HEK293 (cell line): ENCODE results near the gene INPP5A.

Experiments used
- CTCF ChIA-PET: fragments of 350-600 bp; formaldehyde crosslinking; extraction: SDS; loops from one replicate; lab custom pipeline; 2021; ENCODE audit warnings: antibody characterized with exemption; lab: Yijun Ruan, JAX
- POLR2A ChIA-PET: fragments of 300-600 bp; formaldehyde crosslinking; extraction: SDS; loops from one replicate; lab custom pipeline; 2020; ENCODE audit warnings: antibody characterized with exemption, inconsistent platforms; lab: Yijun Ruan, JAX
- H3K27ac ChIP-seq: fragments of 200-500 bp; sonication (Bioruptor generic); 2 replicates; pipeline ENCODE4 v1.5.1; 2014; ENCODE audit warnings: low read depth, low read length, control low read depth, inconsistent platforms; ENCODE audit errors: extremely low read depth
- H3K36me3 ChIP-seq, 2 experiments: fragments of 200-500 bp in 1 of 2; sonication (Bioruptor generic) in 1 of 2; 1 replicate in 1 of 2; 2 replicates in 1 of 2; pipeline ENCODE4 v1.5.1; 2014 to 2017; ENCODE audit warnings: inconsistent platforms in 2 of 2, low read length in 2 of 2; ENCODE audit not compliant: control insufficient read depth in 2 of 2, insufficient read depth in 1 of 2
- H3K4me1 ChIP-seq: fragments of 200-500 bp; sonication (Bioruptor generic); 2 replicates; pipeline ENCODE4 v1.5.1; 2014; ENCODE audit warnings: mild to moderate bottlenecking, low read length, inconsistent platforms; ENCODE audit not compliant: control insufficient read depth, insufficient read depth
- H3K4me3 ChIP-seq: 2 replicates; pipeline ENCODE4 v1.5.1; 2011; ENCODE audit warnings: low read depth, mild to moderate bottlenecking, control low read depth, low read length, moderate library complexity
- H3K9me3 ChIP-seq: fragments of 200-500 bp; sonication (Bioruptor generic); 2 replicates; pipeline ENCODE4 v1.5.1; 2014; ENCODE audit warnings: low read depth, low read length, inconsistent platforms; ENCODE audit not compliant: control insufficient read depth, insufficient read depth
- EGR2 ChIP-seq: fragments of 450-650 bp; formaldehyde crosslinking; IDR thresholded peaks from 2 replicates; pipeline ENCODE4 v1.5.1; 2016; ENCODE audit warnings: low read depth, missing biosample characterization, missing genetic modification characterization
- HOXC10 ChIP-seq: sonication (generic); formaldehyde crosslinking; IDR thresholded peaks from 2 replicates; pipeline ENCODE4 v1.8.1; 2023; ENCODE audit warnings: mild to moderate bottlenecking, missing genetic modification reagents
- SCRT1 ChIP-seq: fragments of 450-650 bp; formaldehyde crosslinking; IDR thresholded peaks from 2 replicates; pipeline ENCODE4 v1.5.1; 2016; ENCODE audit warnings: missing biosample characterization, missing genetic modification characterization, borderline replicate concordance
- YY2 ChIP-seq: fragments of 450-650 bp; formaldehyde crosslinking; IDR thresholded peaks from 2 replicates; pipeline ENCODE4 v1.5.1; 2016; ENCODE audit warnings: missing biosample characterization, missing genetic modification characterization
- ZBTB21 ChIP-seq: fragments of 450-650 bp; formaldehyde crosslinking; IDR thresholded peaks from 2 replicates; pipeline ENCODE4 v1.5.1; 2017; ENCODE audit warnings: missing biosample characterization, missing genetic modification characterization
- ZBTB49 ChIP-seq: fragments of 450-650 bp; formaldehyde crosslinking; IDR thresholded peaks from 2 replicates; pipeline ENCODE4 v1.5.1; 2016; ENCODE audit warnings: missing biosample characterization, missing genetic modification characterization, low read depth
- ZFHX2 ChIP-seq: fragments of 450-650 bp; formaldehyde crosslinking; conservative IDR thresholded peaks from 2 replicates; pipeline ENCODE4 v1.5.1; 2016; ENCODE audit warnings: missing biosample characterization, missing genetic modification characterization
- ZFP3 ChIP-seq: fragments of 450-650 bp; formaldehyde crosslinking; IDR thresholded peaks from 2 replicates; pipeline ENCODE4 v1.5.1; 2016; ENCODE audit warnings: low read depth, missing biosample characterization, missing genetic modification characterization
- ZFP41 ChIP-seq: fragments of 450-650 bp; formaldehyde crosslinking; IDR thresholded peaks from 2 replicates; pipeline ENCODE4 v1.5.1; 2016; ENCODE audit warnings: missing biosample characterization, missing genetic modification characterization, borderline replicate concordance
- ZNF138 ChIP-seq: fragments of 450-650 bp; formaldehyde crosslinking; IDR thresholded peaks from 2 replicates; pipeline ENCODE4 v1.5.1; 2016; ENCODE audit warnings: missing biosample characterization, missing genetic modification characterization, borderline replicate concordance
- ZNF148 ChIP-seq: fragments of 450-650 bp; formaldehyde crosslinking; IDR thresholded peaks from 2 replicates; pipeline ENCODE4 v1.5.0; 2017; ENCODE audit warnings: missing biosample characterization, missing genetic modification characterization, borderline replicate concordance
- ZNF184 ChIP-seq: fragments of 450-650 bp; IDR thresholded peaks from 2 replicates; pipeline ENCODE4 v1.5.1; 2018; ENCODE audit warnings: missing biosample characterization, mild to moderate bottlenecking, missing genetic modification characterization
- ZNF202 ChIP-seq: fragments of 450-650 bp; formaldehyde crosslinking; IDR thresholded peaks from 2 replicates; pipeline ENCODE4 v1.5.1; 2016; ENCODE audit warnings: missing biosample characterization, missing genetic modification characterization, borderline replicate concordance
- ZNF239 ChIP-seq: fragments of 450-650 bp; formaldehyde crosslinking; IDR thresholded peaks from 2 replicates; pipeline ENCODE4 v1.5.1; 2016; ENCODE audit warnings: missing biosample characterization, missing genetic modification characterization
- ZNF311 ChIP-seq: fragments of 450-650 bp; formaldehyde crosslinking; IDR thresholded peaks from 2 replicates; pipeline ENCODE4 v1.5.1; 2017; ENCODE audit warnings: missing biosample characterization, missing genetic modification characterization, borderline replicate concordance
- ZNF335 ChIP-seq: fragments of 450-650 bp; formaldehyde crosslinking; conservative IDR thresholded peaks from 2 replicates; pipeline ENCODE4 v1.5.1; 2016; ENCODE audit warnings: missing biosample characterization, missing genetic modification characterization
- ZNF37A ChIP-seq: fragments of 450-650 bp; IDR thresholded peaks from 2 replicates; pipeline ENCODE4 v1.5.1; 2018; ENCODE audit warnings: missing biosample characterization, missing genetic modification characterization
- ZNF423 ChIP-seq: fragments of 450-650 bp; formaldehyde crosslinking; IDR thresholded peaks from 2 replicates; pipeline ENCODE4 v1.5.1; 2016; ENCODE audit warnings: missing biosample characterization, missing genetic modification characterization
- ZNF548 ChIP-seq: fragments of 450-650 bp; formaldehyde crosslinking; IDR thresholded peaks from 2 replicates; pipeline ENCODE4 v1.5.1; 2016; ENCODE audit warnings: missing biosample characterization, missing genetic modification characterization
- ZNF561 ChIP-seq: fragments of 450-650 bp; IDR thresholded peaks from 2 replicates; pipeline ENCODE4 v1.5.1; 2018; ENCODE audit warnings: missing biosample characterization, missing genetic modification characterization, borderline replicate concordance
- ZNF626 ChIP-seq: fragments of 450-650 bp; sonication (Bioruptor Pico); formaldehyde crosslinking; IDR thresholded peaks from 2 replicates; pipeline ENCODE4 v1.5.1; 2018; ENCODE audit warnings: missing biosample characterization, missing genetic modification characterization, inconsistent platforms
- ZNF629 ChIP-seq: fragments of 450-650 bp; formaldehyde crosslinking; IDR thresholded peaks from 2 replicates; pipeline ENCODE4 v1.5.1; 2017; ENCODE audit warnings: missing biosample characterization, missing genetic modification characterization
- ZNF645 ChIP-seq: fragments of 450-650 bp; formaldehyde crosslinking; IDR thresholded peaks from 2 replicates; pipeline ENCODE4; 2016; ENCODE audit warnings: missing biosample characterization, missing genetic modification characterization
- ZNF664 ChIP-seq: fragments of 450-650 bp; formaldehyde crosslinking; IDR thresholded peaks from 2 replicates; pipeline ENCODE4 v1.5.1; 2016; ENCODE audit warnings: missing biosample characterization, missing genetic modification characterization
- ZNF76 ChIP-seq: fragments of 450-650 bp; formaldehyde crosslinking; IDR thresholded peaks from 2 replicates; pipeline ENCODE4; 2016; ENCODE audit warnings: low read depth, missing biosample characterization, missing genetic modification characterization, borderline replicate concordance
- ZNF837 ChIP-seq: fragments of 450-650 bp; formaldehyde crosslinking; IDR thresholded peaks from 2 replicates; pipeline ENCODE4 v1.5.1; 2016; ENCODE audit warnings: missing biosample characterization, missing genetic modification characterization

Gene INPP5A

GRCh38 chr10:132692311-132692710, 154.7 kb downstream of the INPP5A start (continued):
- TF ChIP-seq ZNF335 (tag by site-specific recombination), result no peak
- no peak for TF ChIP-seq ZNF239
- no peak for TF ChIP-seq ZNF148 (tag by site-specific recombination)
- TF ChIP-seq ZNF664 (tag by site-specific recombination), result no peak
- no peak for TF ChIP-seq ZNF37A

GRCh38 chr10:132693676-132694075, 156.1 kb downstream of the INPP5A start:
- no peak for TF ChIP-seq ZNF202 (tag by site-specific recombination)
- no peak for TF ChIP-seq ZNF837
- TF ChIP-seq ZNF184 (tag by site-specific recombination), result no peak
- TF ChIP-seq ZFHX2, result no peak
- no peak for TF ChIP-seq ZNF626 (tag by site-specific recombination)
- TF ChIP-seq ZNF423 (tag by site-specific recombination), result no peak
- TF ChIP-seq ZNF645 (tag by site-specific recombination), result no peak
- TF ChIP-seq ZNF561 (tag by site-specific recombination), result no peak
- no peak for TF ChIP-seq ZNF311
- no peak for TF ChIP-seq YY2 (tag by site-specific recombination)
- no peak for TF ChIP-seq ZNF629
- no peak for TF ChIP-seq SCRT1 (tag by site-specific recombination)
- TF ChIP-seq ZNF548, result no peak
- TF ChIP-seq EGR2 (tag by site-specific recombination), result no peak
- TF ChIP-seq HOXC10 (CRISPR knock-in tag), result no peak
- ChIA-PET CTCF (interaction anchor here (0.5 to 1.8 kb wide), 4 partner anchors 36 to 788 kb away, joined by 3 to 5 read pairs (median 4); no protein-coding TSS in a partner anchor), POLR2A (no interaction called here)
- no peak overlapping the region for H3K27ac ChIP-seq
- peaks cover 0 to 6% of the 10 kb centered on the region in 2 experiments; a peak in 1 of 3 replicates for H3K36me3 ChIP-seq
- H3K4me1 ChIP-seq, result no peaks in the 10 kb centered on the region
- no peaks in the 10 kb centered on the region; the same call in 1 of the 2 replicates for H3K9me3 ChIP-seq
- H3K4me3 ChIP-seq, result no peak overlapping the region

GRCh38 chr10:132696204-132696603, 158.6 kb downstream of the INPP5A start:
- H3K27ac ChIP-seq, result no peak overlapping the region
- CTCF ChIA-PET, result no interaction called here

More at GRCh38 chr10:132696204-132696603, 158.6 kb downstream of the INPP5A start:
- H3K36me3 ChIP-seq, result peaks cover 0 to 6% of the 10 kb centered on the region in 2 experiments; a peak in 1 of 3 replicates
- TF ChIP-seq ZFP3, result no peak
- TF ChIP-seq ZBTB21 (tag by site-specific recombination), result no peak
- no peak for TF ChIP-seq ZNF138 (tag by site-specific recombination)
- no peak for TF ChIP-seq ZBTB49 (tag by site-specific recombination)
- no peak for TF ChIP-seq ZFP41 (tag by site-specific recombination)
- no peak for TF ChIP-seq ZNF76 (tag by site-specific recombination)
- no peak for TF ChIP-seq ZNF148 (tag by site-specific recombination)
- POLR2A ChIA-PET, result no interaction called here
- H3K4me1 ChIP-seq, result peaks cover 13% of the 10 kb centered on the region
- H3K9me3 ChIP-seq, result no peaks in the 10 kb centered on the region; the same call in 1 of the 2 replicates
- H3K4me3 ChIP-seq, result no peak overlapping the region
